HepG2 (cell line): ENCODE results near the gene GATC. TPM values are rescaled to one million over a fixed set of nuclear protein-coding genes. Genes with fewer than 3 reads are reported as not detected.

ENCODE experiments used
- ATAC-seq: fragments of 200-7000 bp; cut with Tn5 transposase; 3 replicates; pipeline ENCODE4 v1.9.1; 2020; ENCODE audit warnings: mild to moderate bottlenecking, moderate library complexity
- BruUV-seq: library from RNA; stranded (reverse); fragments of 400-500 nt; replicated peaks from 2 replicates; lab custom pipeline; 2021; lab: Mats Ljungman, UMichigan
- CTCF ChIA-PET: fragments of 300-600 bp; formaldehyde crosslinking; extraction: SDS; loops from one replicate; lab custom pipeline; 2021; ENCODE audit warnings: low total read pairs, inconsistent platforms, low intra/inter-chr PET ratio; lab: Yijun Ruan, JAX
- POLR2A ChIA-PET: fragments of 350-600 bp; sonication (Branson Sonifier 250); formaldehyde crosslinking; loops from one replicate; lab custom pipeline; 2020; ENCODE audit warnings: antibody characterized with exemption, inconsistent platforms; lab: Yijun Ruan, JAX
- DNase-seq: peaks from one replicate; pipeline ENCODE4 v3.0.0-alpha.2; 2015; ENCODE audit warnings: low spot score
- FAIRE-seq: peaks from 3 replicates; lab custom pipeline; 2011; peaks lifted over from hg19 to GRCh38; lab: Jason Lieb, UNC
- H2AFZ ChIP-seq: one replicate; pipeline ENCODE4 v1.6.1; 2011; ENCODE audit warnings: low read length, inconsistent platforms
- H3K27ac ChIP-seq: fragments of 300-600 bp; 3 replicates; pipeline ENCODE4 v1.8.0; 2011; ENCODE audit warnings: mixed run types, mild to moderate bottlenecking, mixed read lengths, low read length, inconsistent platforms; ENCODE audit not compliant: insufficient read depth; ENCODE audit errors: extremely low read length
- H3K27me3 ChIP-seq, 2 experiments: fragments of 200-600 bp in 1 of 2; 2 replicates in 1 of 2; 3 replicates in 1 of 2; pipeline versions ENCODE4 v1.6.0 to v1.8.0; 2011; ENCODE audit warnings: low read length in 2 of 2, mild to moderate bottlenecking in 2 of 2, moderate library complexity in 2 of 2, inconsistent platforms in 1 of 2; ENCODE audit not compliant: insufficient read depth in 2 of 2, control insufficient read depth in 1 of 2
- H3K36me3 ChIP-seq, 2 experiments: fragments of 200-600 bp in 1 of 2; replicated peaks in 1 of 2; 2 replicates in 1 of 2; 3 replicates in 1 of 2; pipeline versions ENCODE4 v1.5.1 to v1.8.0; 2011; ENCODE audit warnings: low read length in 2 of 2, inconsistent platforms in 1 of 2; ENCODE audit not compliant: insufficient read depth in 2 of 2, control insufficient read depth in 1 of 2
- H3K4me1 ChIP-seq: 2 replicates; pipeline ENCODE4 v1.5.1; 2012; ENCODE audit warnings: low read length, inconsistent platforms; ENCODE audit not compliant: insufficient read depth
- H3K4me2 ChIP-seq: 2 replicates; pipeline ENCODE4 v1.6.0; 2011; ENCODE audit warnings: low read depth, low read length, inconsistent platforms
- H3K4me3 ChIP-seq, 3 experiments: fragments of 200-600 bp in 1 of 3; sonication (generic), shearing (Covaris generic) in 1 of 3; replicated peaks in 1 of 3; 2 replicates each; pipeline ENCODE4 v1.5.1; 2011 to 2016; ENCODE audit warnings: low read length in 3 of 3, inconsistent platforms in 2 of 3, low read depth in 2 of 3, mild to moderate bottlenecking in 2 of 3, control low read depth in 1 of 3, mixed read lengths in 1 of 3; ENCODE audit not compliant: insufficient read depth in 1 of 3
- H3K79me2 ChIP-seq: one replicate; pipeline ENCODE4 v1.6.1; 2011; ENCODE audit warnings: low read length, inconsistent platforms; ENCODE audit not compliant: insufficient read depth
- H3K9ac ChIP-seq: 2 replicates; pipeline ENCODE4 v1.6.0; 2011; ENCODE audit warnings: mild to moderate bottlenecking, low read depth, low read length, inconsistent platforms; ENCODE audit not compliant: insufficient read depth
- H3K9me3 ChIP-seq: 2 replicates; pipeline ENCODE4 v1.5.1; 2012; ENCODE audit warnings: mild to moderate bottlenecking, low read length
- H4K20me1 ChIP-seq: 2 replicates; pipeline ENCODE4 v1.6.0; 2011; ENCODE audit warnings: inconsistent platforms, mild to moderate bottlenecking, low read length, moderate library complexity; ENCODE audit not compliant: insufficient read depth
- ARID3A ChIP-seq: IDR thresholded peaks from 2 replicates; pipeline ENCODE4 v1.6.1; 2012; ENCODE audit warnings: low read depth, low read length, improper control_type of control experiment
- CEBPG ChIP-seq: IDR thresholded peaks from 2 replicates; pipeline ENCODE4 v1.6.1; 2016
- FOXA1 ChIP-seq, 2 experiments: fragments of 450-650 bp in 1 of 2; sonication (generic) in 1 of 2; formaldehyde crosslinking in 1 of 2; IDR thresholded peaks; 2 replicates each; pipeline versions ENCODE4 v1.4.0 to v1.6.1; 2016 to 2020; ENCODE audit warnings: missing genetic modification reagents in 1 of 2
- MAZ ChIP-seq, 2 experiments: sonication (generic) in 1 of 2; formaldehyde crosslinking in 1 of 2; IDR thresholded peaks; 2 replicates each; pipeline versions ENCODE4 v1.5.0 to v1.6.1; 2012 to 2020; ENCODE audit warnings: low read depth in 2 of 2, mild to moderate bottlenecking in 2 of 2, borderline replicate concordance in 1 of 2, improper control_type of control experiment in 1 of 2, low read length in 1 of 2, missing genetic modification reagents in 1 of 2, moderate library complexity in 1 of 2
- STAG1 ChIP-seq: sonication (generic); formaldehyde crosslinking; IDR thresholded peaks from 2 replicates; pipeline ENCODE4 v1.4.0; 2020; ENCODE audit warnings: missing genetic modification reagents
- ZBTB33 ChIP-seq: sonication (generic); formaldehyde crosslinking; IDR thresholded peaks from 2 replicates; pipeline ENCODE4 v1.4.0; 2020; ENCODE audit warnings: missing genetic modification reagents
- ZNF142 ChIP-seq: sonication (generic); formaldehyde crosslinking; IDR thresholded peaks from 2 replicates; pipeline ENCODE4 v1.4.0; 2020; ENCODE audit warnings: missing genetic modification reagents
- ZNF232 ChIP-seq: sonication (generic); formaldehyde crosslinking; IDR thresholded peaks from 2 replicates; pipeline ENCODE4 v1.4.0; 2020; ENCODE audit warnings: missing genetic modification reagents, borderline replicate concordance
- ZNF569 ChIP-seq: sonication (generic); formaldehyde crosslinking; IDR thresholded peaks from 2 replicates; pipeline ENCODE4 v1.5.0; 2020; ENCODE audit warnings: mild to moderate bottlenecking, missing genetic modification reagents, moderate library complexity, borderline replicate concordance
- WGBS: methylation state at CpG from one replicate; pipeline ENCODE4 v1.1.6; 2017; ENCODE audit warnings: low lambda C conversion rate; 5-methylcytosine and 5-hydroxymethylcytosine counted together
- in situ Hi-C: cut with HindIII; loops from 2 replicates; pipeline ENCODE4 v1.10.0; 2017; ENCODE audit warnings: low pct_unique_long_range_greater_than_20kb; ENCODE audit not compliant: extremely low pct_ligation_motif_present
- intact Hi-C: fragments of 100-400 bp; cut with micrococcal nuclease; formaldehyde crosslinking; loops from one replicate; pipeline ENCODE4 v1.10.0; 2022; ENCODE audit not compliant: unreplicated experiment
- polyA plus RNA-seq, 8 experiments: library from polyadenylated mRNA; depleted of rRNA in 3 of 8; stranded (reverse) in 7 of 8; unstranded in 1 of 8; fragments of >200 nt; fragmentation: Illumina TruSeq in 4 of 8; extraction: Trizol in 4 of 8; gene quantifications; 2 replicates each; pipeline versions ENCODE4 v1.2.1 to v1.2.3, GENCODE V29; 2011 to 2016; ENCODE audit warnings: low read depth in 4 of 8, missing spikeins in 1 of 8, mixed read lengths in 1 of 8; ENCODE audit not compliant: insufficient read depth in 1 of 8
- total RNA-seq, 5 experiments: library from RNA; depleted of rRNA; stranded (reverse); fragments of >200 nt; fragmentation: Illumina TruSeq; extraction: Trizol; gene quantifications; 2 replicates each; pipeline ENCODE4 v1.2.3, GENCODE V29; 2016; ENCODE audit warnings: low read depth in 1 of 5

Gene GATC
- total and polyA plus RNA-seq, 2 of the 13 experiments (the other 11 are each of a cell fraction or from before 2014, with no cell fraction given) = 17.7 to 29.7 TPM

- FAIRE-seq = no peak
- WGBS = 25% methylated on average over 6 of the region's 6 CpGs
- peaks cover 37% of the 10 kb centered on the region for H3K4me1 ChIP-seq
- H3K4me3 ChIP-seq = peak overlapping the region in 1 of 3 experiments; percentile 26; a peak in 2 of 6 replicates
- H4K20me1 ChIP-seq = peaks cover 16% of the 10 kb centered on the region; the same call in 1 of the 2 replicates
- no peak overlapping the region for H3K27ac ChIP-seq
- H3K9ac ChIP-seq = no peak overlapping the region
- in situ Hi-C loops (loop anchor here (10.0 kb wide), 1 partner anchor 115 kb away; the partner anchor contains the start of gene PLA2G1B), intact Hi-C loops (loop anchor here (2.0 to 10.0 kb wide), 2 partner anchors 27 to 115 kb away; partner anchors contain the start of gene PLA2G1B)
- no peak overlapping the region for H2AFZ ChIP-seq
- peak; percentile 44 for ATAC-seq
- CTCF ChIA-PET = interaction anchor here (1.2 kb wide), 1 partner anchor 30 kb away, joined by 3 read pairs; the partner anchor contains the start of gene SRSF9
- peaks cover 35% of the 10 kb centered on the region for H3K79me2 ChIP-seq
- no peaks in the 10 kb centered on the region for H3K9me3 ChIP-seq
- POLR2A ChIA-PET = no interaction called here
- no peaks in the 10 kb centered on the region; a peak in 1 of 5 replicates for H3K27me3 ChIP-seq
- H3K4me2 ChIP-seq = peak overlapping the region; percentile 90
- DNase-seq = peak; percentile 65
- BruUV-seq = no TSS peak
- peaks cover 8 to 29% of the 10 kb centered on the region in 2 experiments; a peak in 4 of 5 replicates for H3K36me3 ChIP-seq
- TF ChIP-seq ARID3A = 0 out of 2 replicates have a peak, but pooled peaks have one; percentile 13
- TF ChIP-seq CEBPG (CRISPR knock-in tag) = peak; percentile 65
- TF ChIP-seq ZNF232 (CRISPR knock-in tag) = no peak
- TF ChIP-seq FOXA1 (IDR thresholded peaks at IDR 0.05) = no peak
- 0 out of 2 replicates have a peak, but pooled peaks have one; percentile 22 for TF ChIP-seq FOXA1 (CRISPR knock-in tag; IDR thresholded peaks at IDR 0.05)
- TF ChIP-seq ZNF142 (CRISPR knock-in tag) = no peak
- TF ChIP-seq ZNF569 = no peak
- TF ChIP-seq MAZ (IDR thresholded peaks at IDR 0.05; ENCODE audit: borderline replicate concordance, low read depth, low read length) = peak; percentile 41; the same call in 1 of the 2 replicates
- TF ChIP-seq MAZ (CRISPR knock-in tag; IDR thresholded peaks at IDR 0.05; ENCODE audit: low read depth) = no peak
- peak; percentile 42; the same call in 1 of the 2 replicates for TF ChIP-seq ZBTB33
- peak; percentile 25; the same call in 1 of the 2 replicates for TF ChIP-seq STAG1 (CRISPR knock-in tag)
Observed at GRCh38 chr12:120439646-120440247, 6.5 kb upstream of the GATC start.
